ENCODE data around the gene CPTP.

Gene CPTP

DNA sequence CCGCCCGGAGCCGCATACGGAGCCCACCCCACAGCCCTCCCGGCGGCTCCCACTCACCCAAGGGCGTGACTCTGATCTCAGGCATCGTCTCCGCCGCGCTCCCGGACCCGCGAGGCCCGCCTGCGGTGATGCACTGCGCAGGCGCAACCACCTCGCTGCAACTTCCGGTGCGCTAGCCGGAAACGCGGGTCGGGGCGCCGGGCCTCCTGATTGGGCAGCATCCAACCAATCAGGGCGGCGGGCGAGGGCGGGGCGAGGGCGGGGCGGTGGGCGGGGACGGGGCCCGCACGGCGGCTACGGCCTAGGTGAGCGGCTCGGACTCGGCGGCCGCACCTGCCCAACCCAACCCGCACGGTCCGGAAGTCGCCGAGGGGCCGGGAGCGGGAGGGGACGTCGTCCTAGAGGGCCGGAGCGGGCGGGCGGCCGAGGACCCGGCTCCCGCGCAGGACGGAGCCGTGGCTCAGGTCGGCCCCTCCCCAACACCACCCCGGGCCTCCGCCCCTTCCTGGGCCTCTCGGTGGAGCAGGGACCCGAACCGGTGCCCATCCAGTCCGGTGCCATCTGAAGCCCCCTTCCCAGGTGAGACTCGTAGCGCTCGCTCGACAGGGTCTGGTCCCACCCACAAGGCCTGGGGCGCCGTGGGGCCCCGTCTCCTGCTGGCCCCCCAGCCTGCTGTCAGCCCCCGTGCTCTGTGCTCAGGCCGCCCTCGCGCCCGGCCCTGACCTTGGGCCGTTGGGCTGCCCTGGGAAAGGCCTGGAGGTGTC lies at the start of gene CPTP, which contains the start of gene INTS11:
TSS of gene CPTP (plus strand) at position 279 of the 764 bp plus-strand sequence. CDS start 2,109 bp downstream, outside the sequence.
TSS of gene INTS11 (minus strand) at position 137 of the 764 bp plus-strand sequence. CDS start at position 85, 52 bp downstream.
- peak; percentile 94 to 96 (median 95) for DNase-seq (ENCODE audit: low read depth in 3 of 3)

DNA sequence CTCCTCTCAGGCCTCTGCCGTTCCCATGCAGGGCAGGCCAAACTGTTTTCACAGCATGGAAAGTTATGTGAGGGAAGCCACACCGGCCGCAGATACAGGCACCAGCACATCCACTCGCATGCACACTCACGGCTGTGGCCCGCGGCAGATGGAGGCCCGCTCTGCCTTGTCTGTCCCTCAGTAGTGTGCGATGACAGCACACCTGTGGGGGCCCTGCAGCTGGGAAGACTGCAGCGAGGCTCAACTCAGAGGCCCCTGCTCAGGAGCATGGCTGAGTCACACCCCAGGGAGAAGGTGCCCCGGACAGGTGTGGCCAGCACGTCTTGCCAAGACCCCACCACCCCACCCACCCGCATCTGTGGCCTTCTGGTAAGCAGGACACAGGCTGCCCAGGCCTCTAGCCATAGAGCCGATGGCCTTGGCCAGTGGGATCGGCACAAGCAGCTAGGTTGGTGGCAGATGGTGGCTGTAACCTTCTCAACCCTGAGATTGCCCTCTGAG lies 49.6 kb upstream of the CPTP start:
- DNase-seq (ENCODE audit: low read depth in 3 of 3) = no peak

DNA sequence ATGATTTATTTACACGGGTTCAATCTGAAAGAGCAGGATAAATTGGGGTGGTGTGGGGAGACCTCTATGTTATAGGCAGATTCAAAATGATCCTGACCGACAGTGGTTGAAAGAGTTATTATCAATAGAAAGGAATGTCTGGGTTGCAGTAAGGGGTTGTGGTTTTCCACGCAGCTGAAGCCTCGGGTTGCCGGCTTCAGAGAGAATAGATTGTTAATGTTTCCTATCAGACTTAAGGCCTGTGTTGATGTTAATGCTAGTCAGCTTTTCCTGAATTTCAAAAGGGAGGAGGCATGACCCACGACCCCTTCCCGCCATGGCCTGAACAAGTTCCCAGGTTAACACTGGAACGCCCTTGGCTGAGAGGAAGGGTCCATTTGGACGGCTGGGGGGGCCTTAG lies 48.8 kb upstream of the CPTP start:
- DNase-seq (ENCODE audit: low read depth in 3 of 3) = no peak

DNA sequence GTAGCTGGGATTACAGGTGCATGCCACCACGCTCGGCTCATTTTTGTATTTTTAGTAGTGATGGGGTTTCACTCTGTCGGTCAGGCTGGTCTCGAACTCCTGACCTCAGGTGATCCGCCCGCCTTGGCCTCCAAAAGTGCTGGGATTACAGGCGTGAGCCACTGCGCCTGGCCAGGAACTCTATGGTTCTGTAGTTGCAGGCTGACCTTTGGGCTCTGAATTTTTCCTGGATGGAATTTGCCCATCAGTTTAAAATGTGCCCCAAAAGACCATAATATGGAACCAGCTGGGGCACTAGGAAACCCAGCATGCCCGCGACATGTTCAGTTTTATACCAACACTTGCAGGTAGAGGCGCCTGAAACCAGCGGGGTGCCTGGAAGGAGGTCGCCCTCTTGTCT lies 46.0 kb upstream of the CPTP start:
- DNase-seq (ENCODE audit: low read depth in 3 of 3) = no peak

DNA sequence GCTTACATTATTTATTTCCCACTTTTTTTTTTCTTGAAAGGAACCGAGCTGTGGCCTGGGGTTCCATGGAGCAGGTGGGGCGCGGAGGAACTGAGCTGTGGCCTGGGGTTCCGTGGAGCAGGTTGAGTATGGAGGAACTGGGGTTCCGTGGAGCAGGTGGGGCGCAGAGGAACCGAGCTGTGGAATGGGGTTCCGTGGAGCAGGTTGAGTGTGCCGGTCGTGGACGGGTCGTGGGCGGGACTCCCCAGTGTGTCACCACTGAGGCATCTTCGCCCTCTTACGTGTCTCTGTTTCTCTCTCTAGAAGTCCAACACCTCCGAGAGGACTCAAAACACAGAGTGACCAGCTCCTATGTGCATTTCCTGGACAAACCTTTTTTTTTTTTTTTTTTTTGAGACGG lies 45.6 kb upstream of the CPTP start:
- no peak for DNase-seq (ENCODE audit: low read depth in 3 of 3)

DNA sequence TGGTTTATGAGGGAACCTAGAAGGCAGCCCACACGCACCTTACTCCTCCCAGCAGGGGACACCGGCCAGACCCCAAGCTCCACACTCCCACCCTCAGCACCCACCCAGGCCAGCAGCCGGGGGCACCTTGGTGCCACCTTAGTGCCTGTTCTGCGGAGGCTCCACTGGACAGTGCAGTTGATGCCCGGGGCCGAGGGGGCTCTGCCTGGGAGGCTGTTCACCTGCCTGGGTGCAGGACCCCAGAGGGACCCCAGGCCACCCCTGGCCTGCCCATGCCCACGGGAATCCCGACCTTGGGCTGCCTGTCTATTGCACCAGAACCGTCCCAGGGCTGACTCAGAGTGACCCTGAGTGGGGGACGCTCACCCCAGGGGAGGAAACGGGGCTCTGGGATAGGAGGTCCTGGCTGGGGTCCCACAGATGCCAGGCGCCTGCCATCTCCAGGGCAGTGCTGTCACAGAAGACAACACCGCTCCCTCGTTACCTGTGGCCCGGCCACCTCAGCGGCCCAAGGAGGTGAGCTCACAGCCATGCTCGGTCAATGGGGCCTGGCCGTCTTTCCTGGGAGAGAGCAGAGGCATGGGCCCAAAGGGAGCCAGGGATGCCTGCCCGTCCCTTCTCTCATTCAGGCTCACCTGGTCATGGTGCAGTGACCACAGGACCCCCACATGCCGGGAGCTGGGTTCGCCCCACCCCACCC lies 43.7 kb upstream of the CPTP start:
- DNase-seq (ENCODE audit: low read depth in 3 of 3) = no peak

DNA sequence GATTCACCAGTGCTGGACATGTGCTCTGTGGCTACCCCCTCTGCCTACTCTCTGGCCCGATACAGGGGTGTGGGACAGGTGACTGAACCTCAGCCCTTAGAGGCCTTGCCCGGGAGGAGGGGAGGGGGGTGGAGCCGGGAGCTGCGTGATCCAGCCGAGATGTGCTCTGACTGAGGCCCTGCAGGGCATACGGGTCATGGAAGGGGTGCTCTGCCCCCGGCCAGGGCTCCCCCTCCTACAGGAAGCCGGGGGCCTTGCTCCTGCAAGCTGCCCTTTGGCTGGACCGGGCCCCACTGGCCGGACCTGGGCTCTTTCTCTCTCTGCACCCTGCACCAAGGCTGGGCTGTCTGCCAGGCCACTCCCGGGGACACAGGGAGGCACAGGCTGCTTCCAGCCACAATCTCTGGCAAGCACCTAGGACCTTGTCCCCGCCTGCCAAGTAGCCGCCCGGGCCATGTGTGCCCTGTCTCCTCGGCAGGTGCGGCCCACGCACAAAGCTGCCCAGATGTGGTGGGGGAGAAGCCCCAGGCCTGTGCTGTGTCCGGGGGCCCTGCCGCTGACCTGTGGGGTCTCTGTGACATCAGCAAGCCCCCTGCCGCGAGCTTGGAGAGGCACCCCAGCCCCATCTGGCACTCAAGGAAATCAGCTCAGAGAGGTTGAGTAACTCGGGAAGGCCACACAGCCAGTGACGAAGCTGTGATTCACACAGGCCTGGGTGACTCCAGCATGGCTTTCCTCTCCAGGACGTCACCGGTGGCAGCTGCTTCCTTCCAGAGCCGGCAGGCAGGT lies 42.9 kb upstream of the CPTP start:
- no peak for DNase-seq (ENCODE audit: low read depth in 3 of 3)

DNA sequence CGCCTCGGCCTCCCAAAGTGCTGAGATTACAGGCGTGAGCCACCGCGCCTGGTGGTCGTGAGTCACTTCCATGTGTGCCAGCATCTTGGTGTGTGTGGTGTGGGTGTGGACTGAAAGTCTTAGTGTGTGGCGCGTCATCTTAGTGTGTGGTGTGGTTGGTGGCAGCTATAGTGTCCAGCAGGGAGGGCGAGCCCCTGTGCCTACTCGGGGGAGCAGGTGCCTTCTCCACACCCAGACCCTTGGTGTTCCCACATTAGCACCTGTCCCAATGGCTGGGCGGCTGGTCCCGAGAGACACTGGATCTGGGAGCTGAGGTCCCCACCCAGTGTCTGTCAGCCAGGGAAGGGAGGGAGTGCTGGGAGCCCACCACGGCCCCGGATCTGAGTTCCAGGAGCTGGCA lies 41.6 kb upstream of the CPTP start:
- no peak for DNase-seq (ENCODE audit: low read depth in 3 of 3)

DNA sequence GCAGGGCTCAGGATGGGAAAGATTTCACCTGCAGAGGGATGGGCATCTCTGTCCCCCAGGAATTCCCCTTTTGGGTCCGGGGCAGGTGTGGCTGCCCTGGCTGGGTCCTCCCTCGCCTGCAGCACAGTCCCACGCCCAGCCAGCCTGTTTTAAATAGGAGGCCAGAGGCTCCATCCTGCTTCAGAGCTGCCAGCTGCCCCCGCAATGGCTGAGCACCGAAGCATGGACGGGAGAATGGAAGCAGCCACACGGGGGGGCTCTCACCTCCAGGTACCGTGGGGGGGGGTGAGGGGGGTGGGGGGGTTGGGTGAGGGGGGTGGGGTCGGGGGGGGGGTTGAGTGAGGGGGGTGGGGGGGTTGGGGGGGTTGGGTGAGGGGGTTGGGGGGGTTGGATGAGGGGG lies 40.8 kb upstream of the CPTP start:
- no peak for DNase-seq (ENCODE audit: low read depth in 3 of 3)

DNA sequence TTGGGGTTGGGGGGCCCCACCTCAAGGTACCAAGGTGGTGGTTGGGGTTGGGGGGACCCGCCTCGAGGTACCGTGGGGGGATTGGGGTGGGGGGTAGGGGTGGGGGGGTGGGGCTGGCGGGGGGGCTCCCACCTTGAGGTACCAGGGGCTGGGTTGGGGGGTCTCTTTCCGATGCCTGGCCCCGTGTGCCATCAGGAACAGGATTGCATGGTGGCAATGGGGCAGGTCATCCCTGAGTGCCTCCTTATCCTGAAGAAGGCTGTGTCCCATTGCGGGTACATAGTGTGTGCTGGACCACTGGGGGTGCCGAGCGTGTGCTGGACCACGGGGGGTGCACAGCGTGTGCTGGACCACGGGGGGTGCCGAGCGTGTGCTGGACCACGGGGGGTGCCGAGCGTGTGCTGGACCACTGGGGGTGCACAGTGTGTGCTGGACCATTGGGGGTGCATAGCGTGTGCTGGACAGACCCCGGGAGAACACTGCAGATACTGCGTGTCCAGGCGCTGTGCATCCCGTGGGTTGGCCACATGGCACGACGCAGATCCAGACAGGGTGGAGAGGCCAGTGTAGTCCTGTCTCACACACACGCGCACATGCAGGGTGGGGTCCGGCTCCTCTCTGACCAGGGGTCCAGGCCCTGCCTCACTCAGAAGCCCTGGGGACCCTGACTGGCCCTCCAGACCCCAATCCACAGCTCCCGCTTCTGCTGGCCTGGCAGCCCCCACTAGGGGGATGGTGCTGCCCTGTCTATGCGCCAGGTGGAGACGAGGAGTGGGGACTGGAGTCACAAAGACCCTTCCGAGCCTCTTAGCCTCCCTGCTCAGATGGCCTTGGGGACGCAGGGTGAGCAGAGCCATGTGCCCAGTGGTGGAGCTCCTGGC lies 40.1 kb upstream of the CPTP start:
- DNase-seq (ENCODE audit: low read depth in 3 of 3) = no peak

DNA sequence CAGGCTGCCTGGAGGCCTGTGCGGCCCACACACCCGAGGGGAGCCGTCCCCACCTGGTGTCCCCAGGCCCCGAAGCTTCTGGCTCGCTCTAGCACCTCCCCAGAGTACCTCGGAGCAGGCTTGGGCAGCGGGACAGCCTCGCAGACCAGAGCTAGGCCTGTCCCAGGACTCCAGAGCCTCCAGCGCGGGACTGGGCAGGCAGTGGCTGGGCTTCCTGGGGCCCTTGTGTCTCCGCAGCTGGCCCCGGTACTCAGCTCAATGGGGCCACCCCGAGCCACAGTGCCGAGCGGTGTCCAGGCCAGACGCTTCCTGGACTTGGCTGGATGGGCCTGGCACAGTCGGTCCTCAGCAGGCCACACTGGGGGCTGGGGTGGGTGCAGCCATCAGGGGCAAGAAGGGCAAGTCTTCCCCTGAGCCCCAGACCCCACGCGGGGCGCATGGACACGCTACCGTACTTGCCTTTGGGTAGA lies 39.5 kb upstream of the CPTP start:
- DNase-seq (ENCODE audit: low read depth in 3 of 3) = no peak

DNA sequence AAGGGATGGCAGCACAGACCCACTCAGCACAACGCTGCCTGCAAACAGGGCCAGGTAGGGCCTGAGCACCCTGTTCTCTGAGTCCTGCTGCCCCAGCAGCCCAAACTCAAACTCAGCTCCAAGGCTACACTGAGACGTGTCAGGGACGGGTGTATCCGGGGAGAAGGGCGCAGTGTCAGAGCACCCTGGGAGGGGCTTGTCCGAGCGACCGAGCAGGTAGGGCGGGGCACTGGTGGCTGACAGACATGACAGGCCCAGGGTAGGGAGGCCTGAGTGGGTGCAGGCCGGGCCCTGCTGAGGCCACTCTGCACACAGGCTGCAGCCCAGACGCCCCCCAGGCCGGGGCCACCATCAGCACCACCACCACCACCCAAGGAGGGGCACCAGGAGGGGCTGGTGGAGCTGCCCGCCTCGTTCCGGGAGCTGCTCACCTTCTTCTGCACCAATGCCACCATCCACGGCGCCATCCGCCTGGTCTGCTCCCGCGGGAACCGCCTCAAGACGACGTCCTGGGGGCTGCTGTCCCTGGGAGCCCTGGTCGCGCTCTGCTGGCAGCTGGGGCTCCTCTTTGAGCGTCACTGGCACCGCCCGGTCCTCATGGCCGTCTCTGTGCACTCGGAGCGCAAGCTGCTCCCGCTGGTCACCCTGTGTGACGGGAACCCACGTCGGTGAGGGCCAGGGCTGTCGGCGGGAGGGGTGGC lies 38.8 kb upstream of the CPTP start:
- no peak for DNase-seq (ENCODE audit: low read depth in 3 of 3)

DNA sequence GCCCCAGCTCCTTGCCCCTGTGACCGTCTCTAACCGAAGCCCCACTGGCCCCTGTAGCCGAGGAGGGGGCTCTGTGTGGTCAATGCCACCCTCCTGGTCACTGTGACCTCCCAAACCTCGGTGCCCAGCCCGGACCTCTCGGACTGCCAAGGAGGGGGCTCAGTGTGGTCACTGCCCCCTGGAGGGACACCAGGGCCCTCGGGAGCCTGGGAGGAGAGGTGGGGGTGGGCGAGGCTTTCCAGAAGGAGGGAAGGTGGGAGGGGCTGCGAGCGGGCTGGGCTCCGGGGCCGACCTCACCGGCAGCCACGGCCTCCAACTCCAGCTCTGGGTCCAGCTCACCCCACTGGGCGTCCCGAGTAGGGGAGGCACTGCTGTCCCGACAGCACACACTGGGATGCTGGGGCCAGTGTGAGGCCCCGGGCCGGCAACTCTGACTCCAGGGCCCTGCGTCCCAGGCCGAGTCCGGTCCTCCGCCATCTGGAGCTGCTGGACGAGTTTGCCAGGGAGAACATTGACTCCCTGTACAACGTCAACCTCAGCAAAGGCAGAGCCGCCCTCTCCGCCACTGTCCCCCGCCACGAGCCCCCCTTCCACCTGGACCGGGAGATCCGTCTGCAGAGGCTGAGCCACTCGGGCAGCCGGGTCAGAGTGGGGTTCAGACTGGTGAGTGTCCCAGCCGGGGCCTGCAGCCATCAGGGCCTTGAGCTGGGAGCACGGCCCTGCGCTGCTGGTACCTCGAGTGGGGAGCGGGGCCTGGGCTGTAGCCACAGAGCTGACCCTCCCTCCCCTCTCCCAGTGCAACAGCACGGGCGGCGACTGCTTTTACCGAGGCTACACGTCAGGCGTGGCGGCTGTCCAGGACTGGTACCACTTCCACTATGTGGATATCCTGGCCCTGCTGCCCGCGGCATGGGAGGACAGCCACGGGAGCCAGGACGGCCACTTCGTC lies 38.0 kb upstream of the CPTP start:
- no peak for DNase-seq (ENCODE audit: low read depth in 3 of 3)

DNA sequence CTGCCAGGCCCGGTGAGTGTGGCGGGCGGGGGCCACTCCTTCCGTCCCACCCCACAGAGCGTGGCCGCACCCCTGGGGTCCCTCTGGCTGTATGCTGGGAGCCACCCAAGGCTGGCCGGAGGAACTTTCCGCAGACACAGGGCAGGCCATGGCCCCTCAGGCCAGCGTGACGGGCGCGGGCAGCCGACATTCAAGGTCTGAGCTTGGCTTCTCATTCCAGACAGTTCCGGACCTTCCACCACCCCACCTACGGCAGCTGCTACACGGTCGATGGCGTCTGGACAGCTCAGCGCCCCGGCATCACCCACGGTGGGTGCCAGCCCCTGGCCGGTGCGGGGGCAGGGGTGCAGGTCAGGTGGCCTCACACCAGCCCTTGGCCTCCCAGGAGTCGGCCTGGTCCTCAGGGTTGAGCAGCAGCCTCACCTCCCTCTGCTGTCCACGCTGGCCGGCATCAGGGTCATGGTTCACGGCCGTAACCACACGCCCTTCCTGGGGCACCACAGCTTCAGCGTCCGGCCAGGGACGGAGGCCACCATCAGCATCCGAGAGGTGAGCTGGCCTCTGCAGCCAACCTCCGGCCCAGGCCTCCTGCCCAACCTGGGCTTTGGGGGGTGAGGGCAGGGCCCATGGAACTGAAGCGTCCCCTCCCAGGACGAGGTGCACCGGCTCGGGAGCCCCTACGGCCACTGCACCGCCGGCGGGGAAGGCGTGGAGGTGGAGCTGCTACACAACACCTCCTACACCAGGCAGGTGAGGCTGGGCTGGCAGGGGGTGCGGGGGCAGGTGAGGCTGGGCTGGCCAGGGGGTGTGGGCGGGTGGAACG lies 37.1 kb upstream of the CPTP start:
- no peak for DNase-seq (ENCODE audit: low read depth in 3 of 3)

DNA sequence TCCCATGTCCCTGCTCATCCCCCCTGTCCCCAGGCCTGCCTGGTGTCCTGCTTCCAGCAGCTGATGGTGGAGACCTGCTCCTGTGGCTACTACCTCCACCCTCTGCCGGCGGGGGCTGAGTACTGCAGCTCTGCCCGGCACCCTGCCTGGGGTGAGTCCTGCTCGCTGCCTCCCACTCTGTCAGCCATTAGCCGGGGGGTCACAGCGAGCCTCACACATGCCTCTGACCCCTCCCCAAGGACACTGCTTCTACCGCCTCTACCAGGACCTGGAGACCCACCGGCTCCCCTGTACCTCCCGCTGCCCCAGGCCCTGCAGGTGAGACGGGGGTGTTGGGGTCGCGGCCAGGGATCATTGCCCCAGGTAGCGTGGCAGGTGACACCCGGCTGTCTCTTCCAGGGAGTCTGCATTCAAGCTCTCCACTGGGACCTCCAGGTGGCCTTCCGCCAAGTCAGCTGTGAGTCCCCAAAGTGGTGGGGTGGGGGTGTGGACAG lies 34.3 kb upstream of the CPTP start:
- DNase-seq (ENCODE audit: low read depth in 3 of 3) = peak in 2 of 3 experiments; percentile 55 to 60

DNA sequence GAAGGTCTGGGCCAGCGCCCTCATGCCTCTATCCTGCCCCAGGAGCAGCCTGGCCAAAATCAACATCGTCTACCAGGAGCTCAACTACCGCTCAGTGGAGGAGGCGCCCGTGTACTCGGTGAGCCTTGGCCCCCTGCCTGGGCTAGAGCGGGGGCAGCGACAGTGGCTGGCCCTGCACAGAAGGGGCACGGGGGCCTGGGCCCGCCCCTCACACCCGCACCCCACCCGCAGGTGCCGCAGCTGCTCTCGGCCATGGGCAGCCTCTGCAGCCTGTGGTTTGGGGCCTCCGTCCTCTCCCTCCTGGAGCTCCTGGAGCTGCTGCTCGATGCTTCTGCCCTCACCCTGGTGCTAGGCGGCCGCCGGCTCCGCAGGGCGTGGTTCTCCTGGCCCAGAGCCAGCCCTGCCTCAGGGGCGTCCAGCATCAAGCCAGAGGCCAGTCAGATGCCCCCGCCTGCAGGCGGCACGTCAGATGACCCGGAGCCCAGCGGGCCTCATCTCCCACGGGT lies 33.5 kb upstream of the CPTP start:
- no peak for DNase-seq (ENCODE audit: low read depth in 3 of 3)

DNA sequence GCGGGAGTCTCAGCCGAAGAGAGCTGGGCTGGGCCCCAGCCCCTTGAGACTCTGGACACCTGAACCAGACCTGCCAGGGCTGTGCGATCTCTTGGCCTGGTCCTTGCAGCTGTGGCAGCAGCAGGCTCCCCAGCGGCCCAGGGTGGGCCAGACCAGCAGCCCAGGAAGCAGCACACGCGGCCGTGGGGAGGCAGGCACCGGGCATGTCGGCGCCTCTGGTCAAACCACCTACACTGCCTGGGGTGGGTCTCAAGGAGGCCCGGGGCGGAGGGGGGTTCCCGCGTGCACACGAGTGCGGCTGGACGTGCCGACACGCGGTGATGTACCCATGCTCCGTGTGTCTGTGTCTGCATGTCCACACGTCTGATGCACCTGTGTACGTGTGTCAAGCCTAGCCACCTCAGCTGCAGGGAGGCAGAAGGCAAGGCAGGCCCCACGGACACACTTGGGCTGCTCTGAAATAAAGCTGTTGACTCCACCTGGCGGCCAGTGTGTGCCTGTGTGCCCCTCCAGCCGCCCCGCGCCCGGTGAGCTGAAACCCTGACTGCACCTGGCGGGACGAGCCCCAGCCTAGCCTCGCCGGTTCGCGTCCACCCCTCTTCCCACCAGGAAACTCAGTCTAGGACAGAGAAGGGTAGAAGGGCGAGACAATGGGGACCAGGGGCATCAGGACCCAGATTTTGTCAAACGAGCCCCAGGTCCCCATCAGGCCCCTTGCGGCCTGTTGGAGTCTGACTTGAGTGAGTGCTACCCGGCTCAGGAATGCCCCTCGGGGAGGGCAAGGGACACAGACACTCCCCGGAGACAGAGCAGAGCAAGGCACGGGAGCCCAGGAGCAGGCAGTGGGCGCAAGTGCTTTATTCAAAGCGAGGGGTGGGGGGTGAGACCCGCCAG lies 32.8 kb upstream of the CPTP start:
- peak; percentile 45 to 61 (median 50) for DNase-seq (ENCODE audit: low read depth in 3 of 3)
